PC-9 (cell line): Measurements from ENCODE around the gene ANKIB1. TPM values are rescaled to one million over a fixed set of nuclear protein-coding genes. Genes with fewer than 3 reads are reported as not detected.

Experiments used
- BruUV-seq: library from RNA; stranded (reverse); fragments of 400-500 nt; replicated peaks from 2 replicates; lab custom pipeline; 2021; lab: Mats Ljungman, UMichigan
- CTCF ChIA-PET: fragments of 300-600 bp; sonication (Branson Sonifier 250); formaldehyde crosslinking; loops from one replicate; lab custom pipeline; 2022; ENCODE audit warnings: antibody characterized with exemption; lab: Charles Lee
- POLR2A ChIA-PET: fragments of 300-600 bp; sonication (Branson Sonifier 250); formaldehyde crosslinking; loops from one replicate; lab custom pipeline; 2022; ENCODE audit warnings: antibody characterized with exemption; ENCODE audit not compliant: unreplicated experiment; lab: Charles Lee
- DNase-seq, 2 experiments: peaks; one replicate each; pipeline versions ENCODE4 v3.0.0 to v3.0.0-alpha.2; 2015 to 2022; ENCODE audit warnings: mixed read lengths in 1 of 2
- H2AFZ ChIP-seq: fragments of 200-600 bp; sonication (generic); 2 replicates; pipeline ENCODE4 v1.8.1; 2017; ENCODE audit warnings: antibody characterized with exemption
- H3F3A ChIP-seq: fragments of 200-600 bp; sonication (generic); 2 replicates; pipeline ENCODE4 v1.8.1; 2017; ENCODE audit warnings: antibody characterized with exemption, mild to moderate bottlenecking, low read depth; ENCODE audit not compliant: insufficient read depth
- H3K27ac ChIP-seq: fragments of 200-600 bp; sonication (generic); 2 replicates; pipeline ENCODE4 v1.6.1; 2016; ENCODE audit warnings: mixed run types
- H3K27me3 ChIP-seq: fragments of 200-600 bp; sonication (generic); 2 replicates; pipeline ENCODE4 v1.6.1; 2016; ENCODE audit warnings: low read depth, mixed run types; ENCODE audit not compliant: insufficient read depth
- H3K36me3 ChIP-seq: fragments of 200-600 bp; sonication (generic); 2 replicates; pipeline ENCODE4 v1.6.1; 2016; ENCODE audit warnings: low read depth, mixed run types
- H3K4me1 ChIP-seq: fragments of 200-600 bp; sonication (generic); replicated peaks from 2 replicates; pipeline ENCODE4 v1.6.1; 2016; ENCODE audit warnings: mixed run types; ENCODE audit not compliant: insufficient read depth
- H3K4me2 ChIP-seq: fragments of 200-600 bp; sonication (generic); 2 replicates; pipeline ENCODE4 v1.6.1; 2017; ENCODE audit warnings: mixed run types
- H3K4me3 ChIP-seq: fragments of 200-600 bp; sonication (generic); 2 replicates; pipeline ENCODE4 v1.6.1; 2016; ENCODE audit warnings: mixed run types
- H3K79me2 ChIP-seq: fragments of 200-600 bp; sonication (generic); 2 replicates; pipeline ENCODE4 v1.6.1; 2017; ENCODE audit warnings: low read depth, mixed run types
- H3K9me2 ChIP-seq: fragments of 200-600 bp; sonication (generic); 2 replicates; pipeline ENCODE4 v1.8.1; 2017; ENCODE audit warnings: mild to moderate bottlenecking; ENCODE audit not compliant: insufficient read depth
- H3K9me3 ChIP-seq: fragments of 200-600 bp; sonication (generic); 2 replicates; pipeline ENCODE4 v1.8.1; 2016; ENCODE audit warnings: low read depth; ENCODE audit not compliant: insufficient read depth
- H4K20me1 ChIP-seq: fragments of 200-600 bp; sonication (generic); 2 replicates; pipeline ENCODE4 v1.8.1; 2017; ENCODE audit not compliant: insufficient read depth
- EZH2 ChIP-seq: fragments of 200-600 bp; sonication (generic); IDR thresholded peaks from 2 replicates; pipeline ENCODE4 v1.8.0; 2017; ENCODE audit warnings: antibody characterized with exemption, low read depth
- intact Hi-C: fragments of 100-400 bp; cut with micrococcal nuclease; formaldehyde crosslinking; loops from one replicate; pipeline ENCODE4 v1.10.0; 2022; ENCODE audit not compliant: unreplicated experiment
- total RNA-seq: library from RNA; stranded (reverse); gene quantifications from 2 replicates; pipeline ENCODE4 v1.2.3, GENCODE V29; 2021
- TF ChIP-seq, protein P1 (sequence below): fragments of 200-600 bp; sonication (generic); conservative IDR thresholded peaks from 2 replicates; pipeline ENCODE4 v1.6.1; 2017; ENCODE audit warnings: mixed run types, antibody characterized with exemption, mild to moderate bottlenecking, moderate library complexity

Gene ANKIB1
- total RNA-seq, 1 experiment from 2014 or later: 116 TPM

DNA sequence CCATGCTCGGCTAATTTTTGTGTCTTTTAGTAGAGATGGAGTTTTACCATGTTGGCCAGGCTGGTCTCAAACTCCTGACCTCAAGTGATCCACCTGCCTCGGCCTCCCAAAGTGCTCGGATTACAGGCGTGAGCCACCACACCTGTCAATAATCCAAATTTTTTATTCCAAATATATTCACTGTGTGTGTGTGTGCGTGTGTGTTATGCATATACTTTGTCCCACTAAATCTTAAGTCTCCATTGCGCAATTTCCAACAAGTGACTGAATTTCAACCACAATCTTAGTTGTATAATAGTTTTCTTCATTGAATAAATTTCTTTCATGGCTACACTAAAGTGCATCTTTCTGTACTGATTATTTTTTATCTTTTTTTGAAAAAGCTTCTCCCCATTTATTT, 2.8 kb upstream of the ANKIB1 start:
- no peak overlapping the region for H2AFZ ChIP-seq
- H3K27ac ChIP-seq: no peak overlapping the region
- H3K9me3 ChIP-seq: no peaks in the 10 kb centered on the region
- H3F3A ChIP-seq: peaks cover 5% of the 10 kb centered on the region; the same call in 1 of the 2 replicates
- DNase-seq: no peak
- peaks cover 27% of the 10 kb centered on the region for H3K4me1 ChIP-seq
- POLR2A ChIA-PET: interaction anchor here (0.9 kb wide), 1 partner anchor 250 kb away, joined by 11 read pairs; no protein-coding TSS in a partner anchor
- H4K20me1 ChIP-seq: peaks cover 5% of the 10 kb centered on the region; the same call in 1 of the 2 replicates
- peaks cover 20% of the 10 kb centered on the region for H3K36me3 ChIP-seq
- H3K4me3 ChIP-seq: no peak overlapping the region
- TF ChIP-seq, protein P1, sequence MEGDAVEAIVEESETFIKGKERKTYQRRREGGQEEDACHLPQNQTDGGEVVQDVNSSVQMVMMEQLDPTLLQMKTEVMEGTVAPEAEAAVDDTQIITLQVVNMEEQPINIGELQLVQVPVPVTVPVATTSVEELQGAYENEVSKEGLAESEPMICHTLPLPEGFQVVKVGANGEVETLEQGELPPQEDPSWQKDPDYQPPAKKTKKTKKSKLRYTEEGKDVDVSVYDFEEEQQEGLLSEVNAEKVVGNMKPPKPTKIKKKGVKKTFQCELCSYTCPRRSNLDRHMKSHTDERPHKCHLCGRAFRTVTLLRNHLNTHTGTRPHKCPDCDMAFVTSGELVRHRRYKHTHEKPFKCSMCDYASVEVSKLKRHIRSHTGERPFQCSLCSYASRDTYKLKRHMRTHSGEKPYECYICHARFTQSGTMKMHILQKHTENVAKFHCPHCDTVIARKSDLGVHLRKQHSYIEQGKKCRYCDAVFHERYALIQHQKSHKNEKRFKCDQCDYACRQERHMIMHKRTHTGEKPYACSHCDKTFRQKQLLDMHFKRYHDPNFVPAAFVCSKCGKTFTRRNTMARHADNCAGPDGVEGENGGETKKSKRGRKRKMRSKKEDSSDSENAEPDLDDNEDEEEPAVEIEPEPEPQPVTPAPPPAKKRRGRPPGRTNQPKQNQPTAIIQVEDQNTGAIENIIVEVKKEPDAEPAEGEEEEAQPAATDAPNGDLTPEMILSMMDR: no peak
- no peak for TF ChIP-seq EZH2
- H3K79me2 ChIP-seq: peaks cover 44% of the 10 kb centered on the region
- CTCF ChIA-PET: no interaction called here
- no peaks in the 10 kb centered on the region for H3K9me2 ChIP-seq
- no peaks in the 10 kb centered on the region for H3K27me3 ChIP-seq
- intact Hi-C loops: loop anchor here (10.0 kb wide), 1 partner anchor 112 kb away; no protein-coding TSS in a partner anchor
- BruUV-seq: no TSS peak
- no peak overlapping the region for H3K4me2 ChIP-seq

DNA sequence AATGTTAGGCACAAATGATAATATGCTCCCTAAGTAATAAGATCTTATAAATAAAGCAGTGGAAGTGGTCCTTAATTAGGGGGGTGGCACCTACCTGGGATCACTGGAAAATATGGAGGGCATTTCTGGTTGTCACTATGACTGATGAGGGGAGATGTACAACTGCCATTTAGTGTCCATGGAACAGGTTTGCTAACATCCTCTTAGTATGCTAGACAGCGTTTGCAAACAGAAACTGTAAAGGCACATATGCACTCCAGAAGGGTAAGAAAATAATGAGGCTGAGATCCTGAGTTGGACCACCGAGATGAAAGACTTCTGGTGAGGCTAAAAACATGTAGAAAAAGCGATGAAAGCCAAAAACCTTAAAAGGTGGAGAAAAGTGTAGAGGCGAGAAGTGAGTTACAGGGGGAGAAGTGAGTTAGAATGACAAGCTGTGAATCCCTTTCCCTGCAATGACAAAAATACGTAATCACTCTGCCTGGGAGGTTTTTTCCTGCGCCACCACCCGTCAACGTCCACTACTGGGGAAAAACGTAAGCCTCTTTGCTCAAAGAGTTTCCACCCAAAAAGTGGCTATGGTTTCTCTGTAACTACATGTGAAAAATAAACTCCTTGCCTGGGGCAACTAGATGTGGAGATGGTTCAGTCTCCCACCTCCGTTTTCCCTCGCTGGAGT, 827 bp upstream of the ANKIB1 start:
- no peak for TF ChIP-seq EZH2
- TF ChIP-seq, protein P1: no peak
- peaks cover 5% of the 10 kb centered on the region; the same call in 1 of the 2 replicates for H4K20me1 ChIP-seq
- CTCF ChIA-PET: interaction anchor here (0.6 kb wide), 1 partner anchor 181 kb away, joined by 4 read pairs; no protein-coding TSS in a partner anchor
- peak overlapping the region; percentile 84 for H3K4me3 ChIP-seq
- H3K27ac ChIP-seq: peak overlapping the region; percentile 83
- intact Hi-C loops: loop anchor here (1.0 to 10.0 kb wide), 3 partner anchors 15 to 180 kb away; no protein-coding TSS in a partner anchor
- H2AFZ ChIP-seq: peak overlapping the region; percentile 84
- H3K9me3 ChIP-seq: no peaks in the 10 kb centered on the region
- peaks cover 64% of the 10 kb centered on the region for H3K79me2 ChIP-seq
- peak overlapping the region; percentile 83 for H3K4me2 ChIP-seq
- no peaks in the 10 kb centered on the region for H3K27me3 ChIP-seq
- POLR2A ChIA-PET: interaction anchor here (0.6 kb wide), 3 partner anchors 85 to 1911 kb away, joined by 3 to 5 read pairs (median 3); no protein-coding TSS in a partner anchor
- no peak for DNase-seq
- H3K4me1 ChIP-seq: peaks cover 31% of the 10 kb centered on the region
- peaks cover 5% of the 10 kb centered on the region; the same call in 1 of the 2 replicates for H3F3A ChIP-seq
- TSS peak; percentile 66 for BruUV-seq
- H3K9me2 ChIP-seq: no peaks in the 10 kb centered on the region
- H3K36me3 ChIP-seq: peaks cover 18% of the 10 kb centered on the region

DNA sequence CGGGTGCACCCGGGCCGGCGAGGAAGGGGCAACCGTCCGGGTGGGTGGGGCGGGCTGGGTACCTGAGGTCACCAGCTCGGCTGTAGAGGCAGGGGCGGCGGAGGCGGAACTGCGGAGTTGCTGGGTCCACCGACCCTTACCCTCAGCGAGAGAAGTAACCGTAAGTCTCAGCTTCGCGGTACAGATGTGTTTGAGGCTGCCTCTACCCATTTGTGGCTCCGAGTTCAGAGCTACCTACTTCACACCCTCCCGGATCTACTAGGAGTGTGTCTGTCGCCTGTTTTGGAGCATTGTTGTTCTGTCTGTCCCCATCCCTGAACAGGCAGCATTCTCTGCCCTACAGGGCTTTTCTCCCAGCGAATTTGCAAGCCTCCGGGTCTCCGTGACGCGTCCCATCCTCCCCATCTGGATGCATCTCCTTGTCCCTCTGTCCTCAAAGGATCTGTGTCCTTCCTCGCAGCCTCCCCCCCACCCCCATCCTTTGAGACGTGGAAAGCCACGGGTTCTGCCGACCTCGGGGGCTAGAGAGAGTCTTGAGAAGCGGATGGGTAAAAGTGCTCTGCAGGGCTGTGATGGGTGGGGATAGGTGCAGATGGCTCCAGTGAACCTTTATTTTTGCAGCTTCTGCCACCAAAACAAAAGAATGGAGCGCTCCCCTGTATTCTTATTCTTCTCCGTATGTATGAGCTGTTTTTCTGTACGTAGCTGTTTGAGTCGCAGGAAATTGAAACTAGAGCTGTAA, 757 bp downstream of the ANKIB1 start:
- peak overlapping the region; percentile 83 for H3K27ac ChIP-seq
- CTCF ChIA-PET: interaction anchor here (0.6 kb wide), 1 partner anchor 221 kb away, joined by 3 read pairs; no protein-coding TSS in a partner anchor
- H3K4me1 ChIP-seq: peaks cover 31% of the 10 kb centered on the region
- no peak for DNase-seq
- peaks cover 5% of the 10 kb centered on the region; the same call in 1 of the 2 replicates for H4K20me1 ChIP-seq
- TF ChIP-seq, protein P1: no peak
- TF ChIP-seq EZH2: no peak
- H3K9me2 ChIP-seq: no peaks in the 10 kb centered on the region
- peak overlapping the region; percentile 84 for H2AFZ ChIP-seq
- peak overlapping the region; percentile 84 for H3K4me3 ChIP-seq
- peaks cover 12% of the 10 kb centered on the region; the same call in 1 of the 2 replicates for H3K36me3 ChIP-seq
- peak overlapping the region; percentile 83 for H3K4me2 ChIP-seq
- TSS peak; percentile 41 for BruUV-seq
- no peaks in the 10 kb centered on the region for H3K9me3 ChIP-seq
- H3F3A ChIP-seq: peaks cover 5% of the 10 kb centered on the region; the same call in 1 of the 2 replicates
- peaks cover 80% of the 10 kb centered on the region for H3K79me2 ChIP-seq
- intact Hi-C loops: loop anchor here (10.0 kb wide), 1 partner anchor 108 kb away; no protein-coding TSS in a partner anchor
- POLR2A ChIA-PET: interaction anchor here (0.5 to 1.1 kb wide), 7 partner anchors 8 to 986 kb away, joined by 3 to 15 read pairs (median 6); partner anchors contain the start of gene FAM133B
- H3K27me3 ChIP-seq: no peaks in the 10 kb centered on the region
